HG03095 (cell line): Measurements from ENCODE around the gene FBXO28.

Experiments
- ATAC-seq: cut with Tn5 transposase; IDR thresholded peaks from one replicate; pipeline ENCODE4 v1.9.1; 2021; ENCODE audit warnings: moderate library complexity; ENCODE audit not compliant: unreplicated experiment

Gene FBXO28

DNA sequence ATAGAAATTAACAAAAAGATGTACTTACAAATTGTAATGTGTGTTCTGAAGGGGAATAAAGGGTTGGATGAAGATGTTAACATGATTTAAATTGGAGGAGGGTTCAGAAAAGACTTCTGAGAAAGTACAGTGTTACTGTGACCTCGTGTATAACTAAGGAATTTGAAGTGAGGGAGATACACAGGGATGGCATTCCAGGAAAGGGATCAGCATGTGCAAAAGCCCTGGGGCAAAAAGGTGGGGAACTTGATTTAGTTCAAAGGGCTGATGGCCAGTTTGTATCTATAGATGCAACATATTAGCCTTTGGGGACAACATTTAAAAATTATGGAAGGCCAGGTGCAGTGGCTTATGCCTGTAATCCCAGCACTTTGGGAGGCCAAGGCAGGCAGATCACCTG lies 35.8 kb downstream of the FBXO28 start:
- no peak for ATAC-seq

DNA sequence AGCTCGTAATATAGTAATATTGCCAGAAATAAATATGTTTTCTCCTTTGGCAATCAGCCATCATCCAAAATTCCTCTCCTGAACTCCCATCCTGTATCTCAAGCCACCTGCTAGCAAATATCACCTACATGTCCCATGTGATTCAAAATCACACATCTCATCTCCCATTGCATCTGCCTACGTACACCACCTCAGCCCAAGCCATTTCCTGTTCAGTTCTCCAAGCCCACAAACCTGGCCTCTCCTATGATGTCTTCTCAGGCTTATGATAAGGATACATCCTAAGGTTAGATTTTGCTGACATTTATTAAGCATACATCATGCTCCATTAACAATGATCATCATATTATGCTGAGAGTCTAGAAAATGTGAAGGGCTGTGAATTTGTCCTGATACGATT lies 37.2 kb downstream of the FBXO28 start:
- no peak for ATAC-seq

- no peak for ATAC-seq
These were observed 43.4 kb downstream of the FBXO28 start for GRCh38 chr1:224157316-224157715.

- no peak for ATAC-seq
These were observed 45.6 kb downstream of the FBXO28 start for GRCh38 chr1:224159541-224159940.

- no peak for ATAC-seq
These were observed 46.3 kb downstream of the FBXO28 start for GRCh38 chr1:224160171-224160682.

DNA sequence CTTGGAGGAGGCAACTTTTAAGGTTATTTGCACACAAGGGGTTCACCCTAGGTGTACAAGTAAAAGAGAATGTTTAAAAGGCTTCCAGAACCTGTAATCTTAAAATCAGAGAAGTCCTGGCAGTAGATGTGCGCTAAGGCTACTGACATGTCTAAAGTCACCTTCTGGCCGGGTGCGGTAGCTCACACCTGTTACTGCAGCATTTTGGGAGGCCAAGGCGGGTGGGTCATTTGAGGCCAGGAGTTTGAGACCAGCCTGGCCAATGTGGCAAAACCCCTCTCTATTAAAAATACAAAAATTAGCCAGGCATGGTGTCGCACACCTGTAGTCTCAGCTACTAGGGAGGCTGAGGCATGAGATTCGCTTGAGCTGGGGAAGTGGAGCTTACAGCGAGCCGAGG lies 48.9 kb downstream of the FBXO28 start:
- ATAC-seq = no peak

- no peak for ATAC-seq
These were observed 49.4 kb downstream of the FBXO28 start for GRCh38 chr1:224163311-224163710.

DNA sequence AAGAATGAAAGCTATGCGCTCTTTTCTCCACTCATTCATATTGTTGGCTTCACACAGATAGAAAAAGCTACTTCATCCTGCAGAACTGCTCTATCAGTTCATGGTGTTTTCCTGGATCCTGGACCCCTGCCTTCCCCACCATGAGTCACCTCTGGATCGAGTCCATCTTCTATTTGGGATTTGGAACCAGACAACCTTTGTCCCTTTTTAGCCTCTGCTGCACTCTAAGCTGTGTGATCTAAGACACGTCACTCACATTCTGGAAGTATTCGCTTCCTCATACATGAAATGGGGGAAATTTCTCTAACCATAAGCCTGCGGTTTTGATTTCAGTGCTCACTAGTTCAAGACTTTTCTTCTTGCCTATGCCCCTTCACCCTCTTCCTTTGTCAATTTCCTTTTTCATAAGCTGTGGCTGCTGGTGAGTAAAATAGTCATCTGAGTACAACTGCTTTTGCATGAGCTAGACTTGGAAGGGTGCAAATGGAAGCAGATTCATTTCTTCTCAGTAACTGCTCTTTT lies 55.0 kb downstream of the FBXO28 start:
- ATAC-seq = peak; percentile 93

- no peak for ATAC-seq
These were observed 55.9 kb downstream of the FBXO28 start for GRCh38 chr1:224169718-224170270.

DNA sequence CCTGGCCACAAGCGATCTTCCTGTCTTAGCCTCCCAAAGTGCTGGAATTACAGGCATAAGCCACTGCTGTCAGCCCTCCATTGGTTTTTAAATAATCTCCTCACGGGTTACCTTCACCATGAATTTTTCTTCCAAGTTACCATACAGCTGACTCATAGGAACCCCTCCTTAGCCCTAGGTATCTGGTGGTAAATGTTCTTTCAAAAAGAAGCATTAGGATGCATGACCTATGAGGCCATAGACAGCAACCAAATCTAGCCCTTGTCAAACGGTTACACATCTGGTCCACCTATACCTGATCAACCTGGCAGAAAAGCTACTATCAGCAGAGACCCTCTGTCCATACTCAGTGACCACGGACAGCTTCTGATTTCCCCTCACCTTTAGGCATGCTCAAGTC lies 56.4 kb downstream of the FBXO28 start:
- no peak for ATAC-seq

DNA sequence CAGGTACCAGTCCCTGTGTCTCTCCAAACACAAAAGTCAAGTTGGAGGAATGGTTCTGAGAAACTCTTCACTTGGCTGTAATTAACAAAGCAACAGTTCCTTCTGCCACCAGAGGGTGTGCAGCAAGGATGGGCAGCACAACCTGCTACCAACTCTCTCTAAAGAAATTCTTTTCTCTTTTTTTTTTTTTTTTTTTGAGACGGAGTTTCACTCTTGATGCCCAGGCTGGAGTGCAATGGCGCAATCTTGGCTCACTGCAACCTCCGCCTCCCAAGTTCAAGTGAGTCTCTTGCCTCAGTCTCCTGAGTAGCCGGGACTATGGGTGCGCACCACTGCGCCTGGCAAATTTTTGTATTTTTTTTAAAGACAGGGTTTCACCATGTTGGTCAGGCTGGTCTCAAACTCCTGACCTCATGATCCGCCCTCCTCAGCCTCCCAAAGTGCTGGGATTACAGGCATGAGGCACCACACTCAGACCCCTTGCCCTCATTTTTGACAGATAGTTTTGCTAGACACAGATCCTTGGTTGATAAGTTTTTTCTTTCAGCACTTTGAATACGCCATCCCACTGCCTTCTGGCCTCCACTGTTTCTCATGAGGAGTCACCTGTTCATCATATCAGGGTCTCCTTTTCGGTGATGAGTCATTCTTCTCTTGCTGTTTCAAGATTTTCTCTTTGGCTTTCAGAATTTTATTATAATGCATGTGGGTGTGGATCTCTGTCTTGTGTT lies 57.0 kb downstream of the FBXO28 start:
- ATAC-seq = no peak

DNA sequence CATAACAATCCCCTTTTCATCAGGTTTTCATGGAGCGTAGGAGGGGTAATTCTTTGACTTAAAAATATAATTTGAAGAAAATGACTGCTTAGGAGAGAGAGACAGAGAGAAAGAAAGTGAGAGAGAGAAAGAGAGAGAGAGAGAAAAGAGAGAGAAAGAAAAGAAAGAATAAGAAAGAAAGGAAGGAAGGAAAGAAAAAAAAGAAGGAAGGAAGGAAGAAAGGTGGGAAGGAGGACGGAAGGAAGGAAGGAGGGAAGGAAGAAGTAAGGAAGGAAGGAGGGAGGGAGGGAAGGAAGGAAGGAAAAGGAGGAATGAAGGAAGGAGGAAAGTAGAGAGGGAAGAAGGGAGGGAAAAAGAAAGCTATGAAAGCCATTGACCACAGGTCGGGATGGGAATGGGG lies 58.3 kb downstream of the FBXO28 start:
- ATAC-seq = no peak

DNA sequence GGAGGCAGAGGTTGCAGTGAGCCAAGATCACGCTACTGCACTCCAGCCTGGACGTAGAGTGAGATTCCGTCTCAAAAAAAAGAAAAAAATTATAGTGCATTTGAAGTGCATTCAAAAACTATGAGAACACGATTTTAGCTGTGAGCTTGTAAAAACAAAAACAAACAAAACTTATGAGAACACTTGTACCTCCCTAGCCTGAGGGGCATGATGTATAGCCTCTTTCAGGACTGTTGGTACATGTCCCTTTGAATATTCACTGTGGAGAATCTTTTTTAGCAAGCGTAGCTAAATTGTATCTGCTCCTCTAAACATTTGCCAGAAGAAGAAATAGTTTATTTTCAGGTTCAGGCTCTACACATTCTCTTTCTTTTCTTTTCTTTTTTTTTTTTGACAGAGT lies 59.6 kb downstream of the FBXO28 start:
- ATAC-seq = no peak

GRCh38 chr1:224175617-224176016 lies 61.7 kb downstream of the FBXO28 start:
- ATAC-seq = no peak

DNA sequence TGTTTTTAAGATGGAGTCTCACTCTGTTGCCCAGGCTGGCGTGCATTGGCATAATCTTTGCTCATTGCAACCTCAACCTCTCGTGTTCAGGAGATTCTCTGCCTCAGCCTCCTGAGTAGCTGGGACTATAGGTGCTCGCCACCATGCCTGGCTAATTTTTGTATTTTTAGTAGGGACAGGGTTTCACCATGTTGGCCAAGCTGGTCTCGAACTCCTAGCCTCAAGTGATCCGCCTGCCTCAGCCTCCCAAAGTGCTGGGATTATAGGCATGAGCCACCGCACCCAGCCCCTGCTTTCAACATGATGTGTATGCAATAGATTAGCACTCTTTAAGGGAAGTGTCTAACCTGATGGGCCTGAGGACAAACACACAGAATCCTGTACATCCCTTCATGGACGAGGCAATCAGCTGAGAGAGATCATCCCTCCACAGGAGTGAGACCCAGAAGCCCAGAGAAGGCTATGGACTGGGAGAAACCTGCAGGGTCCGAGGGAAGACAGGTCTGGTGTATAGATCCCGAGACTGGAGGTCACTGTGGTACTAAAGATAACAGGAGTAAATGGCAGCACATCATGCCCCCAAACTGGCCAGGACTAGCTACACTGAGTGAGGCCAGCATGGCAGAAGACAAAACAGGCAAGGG lies 63.6 kb downstream of the FBXO28 start:
- no peak for ATAC-seq

DNA sequence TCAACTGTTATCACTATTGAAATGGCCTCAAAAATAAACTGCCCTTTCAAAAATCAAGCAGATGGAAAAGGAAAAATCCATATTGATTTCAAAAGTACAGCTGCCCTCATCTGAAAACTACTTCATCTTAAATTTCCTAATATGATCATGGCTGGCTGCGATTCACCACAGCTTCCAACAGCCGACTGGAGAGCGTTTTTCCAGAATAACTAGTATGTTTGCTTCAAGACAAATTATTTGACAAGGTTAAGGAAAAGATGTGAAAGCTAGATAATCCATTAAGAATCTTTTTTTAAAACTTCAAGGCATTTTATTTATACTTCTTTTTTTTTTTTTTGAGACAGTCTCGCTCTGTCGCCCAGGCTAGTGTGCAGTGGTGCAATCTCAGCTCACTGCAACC lies 65.0 kb downstream of the FBXO28 start:
- no peak for ATAC-seq

DNA sequence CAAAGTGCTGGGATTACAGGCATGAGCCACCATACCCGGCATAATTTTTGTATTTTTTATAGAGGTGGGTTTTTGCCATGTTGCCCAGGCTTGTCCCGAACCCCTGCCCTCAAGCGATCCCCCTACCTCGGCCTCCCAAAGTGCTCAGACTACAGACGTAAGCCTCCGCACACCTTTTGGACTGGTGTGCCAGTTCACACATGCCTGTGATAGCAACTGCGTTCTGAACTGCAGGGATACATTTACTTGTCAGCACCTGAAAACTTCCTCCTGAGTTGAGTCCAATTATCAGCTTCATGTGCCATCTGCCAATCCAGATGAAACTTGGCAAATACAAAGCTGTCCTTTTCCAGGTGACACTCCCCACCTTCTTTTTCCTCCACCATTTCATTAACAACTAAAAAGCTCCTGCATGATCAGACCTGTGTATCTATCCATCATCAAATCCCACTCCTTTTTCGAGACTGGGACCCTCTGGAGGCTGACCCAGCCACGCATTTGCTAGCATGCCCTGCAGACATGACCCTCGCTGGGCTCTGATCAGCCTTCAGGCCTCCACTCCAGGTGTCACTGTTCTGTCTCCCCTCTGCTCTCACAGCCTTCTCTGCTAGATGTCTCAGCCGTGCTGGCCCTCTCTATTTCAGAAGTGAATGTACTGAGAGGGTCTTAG lies 67.0 kb downstream of the FBXO28 start:
- ATAC-seq = no peak

DNA sequence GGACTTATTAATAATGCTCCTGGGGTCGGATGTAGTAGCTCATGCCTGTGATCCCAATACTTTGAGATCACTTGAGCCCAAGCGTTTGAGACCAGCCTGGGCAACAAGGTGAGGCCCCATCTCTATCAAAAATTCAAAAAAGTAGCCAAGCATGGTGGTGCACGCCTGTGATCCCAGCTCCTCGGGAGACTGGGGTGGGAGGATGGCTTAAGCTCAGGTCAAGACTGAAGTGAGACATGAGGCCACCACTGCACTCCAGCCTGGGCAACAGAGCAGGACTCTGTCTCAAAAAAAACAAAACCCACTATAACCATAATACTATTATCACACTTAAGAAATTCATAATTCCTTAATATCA lies 67.5 kb downstream of the FBXO28 start:
- ATAC-seq = no peak

DNA sequence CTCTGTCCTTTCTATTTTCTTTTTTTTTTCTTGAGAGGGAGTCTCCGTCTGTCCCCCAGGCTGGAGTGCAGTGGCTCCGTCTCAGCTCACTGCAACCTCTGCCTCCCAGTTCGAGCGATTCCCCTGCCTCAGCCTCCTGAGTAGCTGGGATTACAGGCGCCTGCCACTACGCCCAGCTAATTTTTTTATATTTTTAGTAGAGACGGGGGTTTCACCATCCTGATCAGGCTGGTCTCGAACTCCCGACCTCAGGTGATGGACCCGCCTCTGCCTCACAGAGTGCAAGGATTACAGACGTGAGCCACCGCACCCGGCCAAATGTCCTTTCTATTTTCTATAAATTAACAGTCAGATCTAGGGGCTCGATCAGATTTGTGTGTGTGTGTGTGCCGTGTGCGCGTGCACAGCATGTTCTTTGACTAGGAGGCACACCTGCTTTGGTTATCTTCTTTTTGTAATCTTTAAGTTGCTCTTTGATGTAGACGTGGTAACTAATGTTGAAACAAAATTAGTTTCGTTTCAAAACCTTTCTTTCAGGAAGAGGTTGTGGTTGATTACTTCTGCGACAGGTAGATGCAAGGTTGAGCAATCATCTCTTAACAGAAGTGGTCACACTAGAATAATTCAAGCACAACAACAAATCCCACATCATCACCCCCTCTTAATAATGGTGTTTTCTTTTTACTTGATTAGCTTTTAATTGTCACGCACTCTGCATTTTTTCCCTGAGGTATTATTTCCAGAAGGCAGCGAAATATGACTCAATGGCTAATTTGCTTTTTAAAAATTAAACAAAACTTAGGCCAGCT lies 68.3 kb downstream of the FBXO28 start:
- ATAC-seq = peak; percentile 40

DNA sequence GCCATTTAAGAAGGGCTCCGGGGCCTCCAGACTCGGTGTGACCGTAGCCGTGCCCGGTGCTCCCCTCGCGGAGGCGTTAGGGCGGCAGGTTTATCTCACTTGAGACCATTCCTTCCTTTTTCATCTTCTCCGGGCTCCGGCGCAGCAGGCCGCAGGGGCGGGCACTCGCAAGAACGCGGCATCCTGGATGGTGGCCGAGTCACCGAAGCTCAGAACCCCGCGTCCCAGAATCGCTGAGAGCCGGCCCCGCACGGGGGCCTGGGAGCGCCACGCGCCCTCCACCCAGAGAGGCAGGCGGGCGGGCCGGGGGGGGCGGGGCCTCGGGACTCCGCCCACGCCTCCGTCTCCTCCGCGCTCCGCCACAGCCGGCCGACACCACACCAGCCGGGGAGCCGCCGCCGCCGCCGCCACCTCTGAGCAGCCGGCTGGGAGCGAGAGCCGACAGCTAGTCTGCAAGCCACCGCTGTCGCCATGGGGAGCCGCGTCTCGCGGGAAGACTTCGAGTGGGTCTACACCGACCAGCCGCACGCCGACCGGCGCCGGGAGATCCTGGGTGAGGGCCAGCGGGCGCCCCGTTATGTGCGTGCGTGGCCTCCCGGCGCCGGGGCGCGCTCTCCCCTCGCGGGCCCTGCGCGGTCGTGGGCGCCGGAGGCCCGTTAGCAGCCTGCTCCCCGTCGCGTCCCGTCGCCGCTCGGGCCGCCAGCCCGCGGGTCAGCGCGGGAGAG lies 69.1 kb downstream of the FBXO28 start, which contains the start of gene DEGS1:
TSS of gene DEGS1 (plus strand) at position 375 of the 725 bp plus-strand sequence. CDS start at position 472, 97 bp downstream.
- ATAC-seq = peak; percentile 62
